K562 (cell line): Measurements from ENCODE around the gene LCA5L. TPM values are rescaled to one million over a fixed set of nuclear protein-coding genes. Genes with fewer than 3 reads are reported as not detected.

Experiments
- ATAC-seq: fragments of 200-7000 bp; cut with Tn5 transposase; 3 replicates; pipeline ENCODE4 v1.9.1; 2020; ENCODE audit warnings: moderate library complexity
- BruUV-seq: library from RNA; stranded (reverse); fragments of 400-500 nt; replicated peaks from 2 replicates; lab custom pipeline; 2021; lab: Mats Ljungman, UMichigan
- CTCF ChIA-PET: fragments of 300-600 bp; formaldehyde crosslinking; extraction: SDS; loops from one replicate; lab custom pipeline; 2021; ENCODE audit warnings: low intra/inter-chr PET ratio; lab: Yijun Ruan, JAX
- POLR2A ChIA-PET: fragments of 300-600, 350-650 bp; sonication (Branson Sonifier 250); formaldehyde crosslinking; extraction: SDS; loops from one replicate; lab custom pipeline; 2021; ENCODE audit warnings: antibody characterized with exemption, inconsistent platforms; lab: Yijun Ruan, JAX
- DNase-seq, 4 experiments: peaks; one replicate each; pipeline versions ENCODE4 v3.0.0 to v3.0.0-alpha.2; 2011 to 2018; ENCODE audit warnings: low spot score in 3 of 4, mixed read lengths in 3 of 4; ENCODE audit errors: extremely low read depth in 1 of 4
- FAIRE-seq: peaks from 2 replicates; lab custom pipeline; 2011; peaks lifted over from hg19 to GRCh38; lab: Jason Lieb, UNC
- H2AFZ ChIP-seq: 2 replicates; pipeline ENCODE4 v1.6.0; 2011; ENCODE audit warnings: low read depth, low read length, control low read depth, inconsistent platforms
- H3K27ac ChIP-seq: fragments of 200-600 bp; 3 replicates; pipeline ENCODE4 v1.8.0; 2011; ENCODE audit warnings: low read depth, mild to moderate bottlenecking, control low read depth, inconsistent platforms, low read length, moderate library complexity, mixed read lengths; ENCODE audit errors: extremely low read depth
- H3K27me3 ChIP-seq, 2 experiments: fragments of 300-600 bp in 1 of 2; 2 replicates in 1 of 2; 3 replicates in 1 of 2; pipeline versions ENCODE4 v1.6.0 to v1.8.0; 2011; ENCODE audit warnings: inconsistent platforms in 2 of 2, low read length in 2 of 2, mild to moderate bottlenecking in 1 of 2, mixed read lengths in 1 of 2, moderate library complexity in 1 of 2; ENCODE audit not compliant: control insufficient read depth in 2 of 2, insufficient read depth in 2 of 2
- H3K36me3 ChIP-seq: fragments of 300-600 bp; 3 replicates; pipeline ENCODE4 v1.8.0; 2011; ENCODE audit warnings: mild to moderate bottlenecking, low read length, inconsistent platforms; ENCODE audit not compliant: control insufficient read depth, insufficient read depth
- H3K4me1 ChIP-seq, 2 experiments: fragments of 200-600 bp in 1 of 2; replicated peaks in 1 of 2; 2 replicates in 1 of 2; 3 replicates in 1 of 2; pipeline versions ENCODE4 v1.5.1 to v1.8.0; 2011; ENCODE audit warnings: inconsistent platforms in 2 of 2, low read length in 2 of 2, mild to moderate bottlenecking in 1 of 2, mixed read lengths in 1 of 2, moderate library complexity in 1 of 2; ENCODE audit not compliant: control insufficient read depth in 2 of 2, insufficient read depth in 2 of 2
- H3K4me2 ChIP-seq: 2 replicates; pipeline ENCODE4 v1.6.1; 2011; ENCODE audit warnings: low read length, control low read depth, inconsistent platforms, mixed read lengths; ENCODE audit not compliant: insufficient read depth
- H3K4me3 ChIP-seq: fragments of 200-600 bp; sonication (generic), shearing (Covaris generic); 2 replicates; pipeline ENCODE4 v1.5.1; 2016; ENCODE audit warnings: control low read depth, inconsistent platforms
- H3K79me2 ChIP-seq: fragments of 200-600 bp; 3 replicates; pipeline ENCODE4 v1.8.0; 2011; ENCODE audit warnings: low read length, inconsistent platforms; ENCODE audit not compliant: control insufficient read depth, insufficient read depth
- H3K9ac ChIP-seq, 2 experiments: 2 replicates each; pipeline versions ENCODE4 v1.6.0 to v1.6.1; 2011; ENCODE audit warnings: low read depth in 2 of 2, low read length in 2 of 2, control low read depth in 1 of 2, inconsistent platforms in 1 of 2, mild to moderate bottlenecking in 1 of 2, mixed read lengths in 1 of 2; ENCODE audit not compliant: insufficient read depth in 1 of 2
- H3K9me1 ChIP-seq: one replicate; pipeline ENCODE4 v1.6.0; 2011; ENCODE audit warnings: inconsistent platforms, mild to moderate bottlenecking, low read length, moderate library complexity; ENCODE audit not compliant: control insufficient read depth, insufficient read depth
- H3K9me3 ChIP-seq: replicated peaks from 2 replicates; pipeline ENCODE4 v1.5.1; 2011; ENCODE audit warnings: low read depth, low read length, inconsistent platforms; ENCODE audit not compliant: control insufficient read depth, insufficient read depth
- H4K20me1 ChIP-seq: replicated peaks from 2 replicates; pipeline ENCODE4 v1.6.1; 2011; ENCODE audit warnings: low read length, inconsistent platforms, mixed read lengths; ENCODE audit not compliant: control insufficient read depth, insufficient read depth
- BCOR ChIP-seq: fragments of 450-650 bp; IDR thresholded peaks from 2 replicates; pipeline ENCODE4 v1.6.1; 2016
- CSDE1 ChIP-seq, 2 experiments: fragments of 450-650 bp; IDR thresholded peaks; 2 replicates each; pipeline ENCODE4 v1.6.1; 2016; ENCODE audit warnings: mild to moderate bottlenecking in 1 of 2
- ELF4 ChIP-seq: fragments of 450-650 bp; formaldehyde crosslinking; IDR thresholded peaks from 2 replicates; pipeline ENCODE4 v1.4.0; 2022; ENCODE audit warnings: missing genetic modification characterization
- ETV5 ChIP-seq: sonication (generic); formaldehyde crosslinking; IDR thresholded peaks from 2 replicates; pipeline ENCODE4 v1.4.0; 2020; ENCODE audit warnings: low read depth, mild to moderate bottlenecking, missing genetic modification reagents
- FUS ChIP-seq: fragments of 200-400 bp; formaldehyde crosslinking; optimal IDR thresholded peaks from 2 replicates; pipeline ENCODE3; 2017; ENCODE audit warnings: low read depth, low read length
- ILK ChIP-seq: fragments of 450-650 bp; IDR thresholded peaks from 2 replicates; pipeline ENCODE4 v1.6.1; 2016; ENCODE audit warnings: missing genetic modification characterization, low read depth, mild to moderate bottlenecking, missing compliant biosample characterization, moderate library complexity, borderline replicate concordance
- MYC ChIP-seq, 2 experiments: fragments of 250-450 bp in 1 of 2; sonication (Bioruptor Pico) in 1 of 2; IDR thresholded peaks; 2 replicates each; pipeline versions ENCODE4 v1.5.1 to v1.6.1; 2012 to 2021; ENCODE audit warnings: low read depth in 2 of 2, borderline replicate concordance in 1 of 2, improper control_type of control experiment in 1 of 2, low read length in 1 of 2, mild to moderate bottlenecking in 1 of 2, moderate library complexity in 1 of 2
- NFYB ChIP-seq: IDR thresholded peaks from 2 replicates; pipeline ENCODE4 v1.6.1; 2011; ENCODE audit warnings: mild to moderate bottlenecking, moderate library complexity; ENCODE audit not compliant: insufficient read length; ENCODE audit errors: extremely low read depth
- PCBP2 ChIP-seq: fragments of 200-400 bp; formaldehyde crosslinking; IDR thresholded peaks from 2 replicates; pipeline ENCODE4 v1.6.1; 2018; ENCODE audit warnings: low read length, low read depth, mild to moderate bottlenecking, moderate library complexity; ENCODE audit not compliant: poor library complexity, severe bottlenecking
- PKNOX1 ChIP-seq: fragments of 450-650 bp; IDR thresholded peaks from 2 replicates; pipeline ENCODE4 v1.6.1; 2016
- RAD21 ChIP-seq, 2 experiments: fragments of 250-450 bp in 1 of 2; fragments of 450-650 bp in 1 of 2; sonication (Bioruptor Pico) in 1 of 2; formaldehyde crosslinking in 1 of 2; IDR thresholded peaks in 1 of 2; conservative IDR thresholded peaks in 1 of 2; 2 replicates each; pipeline versions ENCODE4 v1.4.0 to v1.8.0; 2020 to 2022; ENCODE audit warnings: mild to moderate bottlenecking in 2 of 2, moderate library complexity in 1 of 2
- TCF15 ChIP-seq: fragments of 250-450 bp; sonication (Bioruptor Pico); IDR thresholded peaks from 2 replicates; pipeline ENCODE4 v1.8.0; 2022; ENCODE audit warnings: moderate library complexity, mild to moderate bottlenecking, inconsistent platforms
- ZEB2 ChIP-seq: fragments of 450-650 bp; IDR thresholded peaks from 2 replicates; pipeline ENCODE4 v1.6.1; 2016
- ZNF239 ChIP-seq: fragments of 250-450 bp; sonication (Bioruptor Pico); IDR thresholded peaks from 2 replicates; pipeline ENCODE4 v1.4.0; 2020; ENCODE audit warnings: mild to moderate bottlenecking
- WGBS: fragments of 100-300 bp; shearing (Covaris generic); methylation state at CpG from one replicate; pipeline ENCODE4 v1.1.6; 2016; ENCODE audit warnings: low coverage, mixed read lengths; ENCODE audit not compliant: insufficient coverage; ENCODE audit errors: missing lambda C conversion rate; 5-methylcytosine and 5-hydroxymethylcytosine counted together
- in situ Hi-C: fragments of 300-500 bp; cut with MboI; formaldehyde crosslinking; loops from 4 replicates; pipeline ENCODE4 v1.15.0; 2018; ENCODE audit warnings: inconsistent platforms, mixed read lengths
- intact Hi-C: fragments of 100-400 bp; cut with micrococcal nuclease; formaldehyde crosslinking; loops from 2 replicates; pipeline ENCODE4 v1.14.2; 2022
- polyA plus RNA-seq, 8 experiments: library from polyadenylated mRNA; depleted of rRNA in 4 of 8; stranded (reverse) in 5 of 8; unstranded in 3 of 8; fragments of >200 nt; fragmentation: Nextera tagmentation in 2 of 8; fragmentation: Illumina TruSeq in 1 of 8; extraction: Ambion mirVana in 2 of 8; extraction: Trizol in 1 of 8; gene quantifications; 2 replicates each; pipeline versions ENCODE4 v1.2.1 to v1.2.3, GENCODE V29; 2011 to 2014; ENCODE audit warnings: inconsistent platforms in 1 of 8, missing spikeins in 1 of 8
- total RNA-seq, 7 experiments: library from RNA; depleted of rRNA in 6 of 7; stranded (reverse); fragments of >200 nt in 6 of 7; fragmentation: Illumina TruSeq in 2 of 7; extraction: Trizol in 2 of 7; gene quantifications; 2 replicates each; pipeline versions ENCODE4 v1.2.1 to v1.2.3, GENCODE V29; 2011 to 2021; ENCODE audit warnings: low replicate concordance in 1 of 7

The LCA5L gene
- total and polyA plus RNA-seq, 9 of the 15 experiments (the other 6 are each of a cell fraction or from before 2014, with no cell fraction given), result 1.8 to 4.9 (median 3.8) TPM

- no TSS peak for BruUV-seq
- Histone ChIP-seq H3K79me2 (no peaks in the 10 kb centered on the region), H3K4me2 (peak overlapping the region; percentile 40), H3K9ac (peak overlapping the region in 1 of 2 experiments; percentile 16; a peak in 1 of 4 replicates), H3K27me3 (no peaks in the 10 kb centered on the region), H3K36me3 (no peaks in the 10 kb centered on the region), H2AFZ (peak overlapping the region; percentile 94), H3K9me1 (no peaks in the 10 kb centered on the region), H3K9me3 (no peaks in the 10 kb centered on the region), H4K20me1 (no peaks in the 10 kb centered on the region), H3K27ac (no peak overlapping the region), H3K4me1 (peaks cover 18 to 28% of the 10 kb centered on the region in 2 experiments), H3K4me3 (no peak overlapping the region)
- intact Hi-C loops, result loop anchor here (2.0 to 5.0 kb wide), 2 partner anchors 15 to 69 kb away; no protein-coding TSS in a partner anchor
- FAIRE-seq (peak; percentile 82), ATAC-seq (peak; percentile 66), DNase-seq (peak in 2 of 4 experiments; percentile 29 to 68)
- in situ Hi-C loops, result no loop called here
- CTCF ChIA-PET, result interaction anchor here (0.9 to 1.2 kb wide), 3 partner anchors 15 to 342 kb away, joined by 3 read pairs; no protein-coding TSS in a partner anchor
- 21% methylated on average over 5 of the region's 5 CpGs for WGBS
- POLR2A ChIA-PET, result interaction anchor here (0.6 to 2.9 kb wide), 5 partner anchors 10 to 116 kb away, joined by 3 to 15 read pairs (median 6); partner anchors contain the start of gene HMGN1
- TF ChIP-seq NFYB, result no peak
- TF ChIP-seq ZNF239 (CRISPR knock-in tag), result no peak
- no peak for TF ChIP-seq FUS
- peak; percentile 39 to 69; a peak in 3 of 4 replicates for TF ChIP-seq RAD21 (CRISPR knock-in tag; conservative IDR thresholded peaks at IDR 0.05 in 1 of 2, IDR thresholded peaks at IDR 0.05 in 1 of 2)
- no peak for TF ChIP-seq CSDE1 (IDR thresholded peaks at IDR 0.05)
- TF ChIP-seq ELF4 (CRISPR knock-in tag), result no peak
- no peak for TF ChIP-seq ZEB2
- no peak for TF ChIP-seq BCOR
- peak; percentile 26; the same call in 1 of the 2 replicates for TF ChIP-seq PKNOX1
- TF ChIP-seq TCF15 (CRISPR knock-in tag), result no peak
- no peak for TF ChIP-seq PCBP2
- TF ChIP-seq ETV5 (CRISPR knock-in tag), result no peak
- no peak for TF ChIP-seq ILK (tag)
- TF ChIP-seq MYC (IDR thresholded peaks at IDR 0.05; ENCODE audit: low read depth, low read length), result peak; percentile 52; the same call in 1 of the 2 replicates
- no peak for TF ChIP-seq MYC (CRISPR knock-in tag; IDR thresholded peaks at IDR 0.05; ENCODE audit: borderline replicate concordance, low read depth)
Measured at GRCh38 chr21:39373634-39374033, 71.9 kb downstream of the LCA5L start.
